HEK293 (cell line): ENCODE data around the gene PDSS2.

Experiments used
- CTCF ChIA-PET: fragments of 350-600 bp; formaldehyde crosslinking; extraction: SDS; loops from one replicate; lab custom pipeline; 2021; ENCODE audit warnings: antibody characterized with exemption; lab: Yijun Ruan, JAX
- POLR2A ChIA-PET: fragments of 300-600 bp; formaldehyde crosslinking; extraction: SDS; loops from one replicate; lab custom pipeline; 2020; ENCODE audit warnings: antibody characterized with exemption, inconsistent platforms; lab: Yijun Ruan, JAX
- H3K27ac ChIP-seq: fragments of 200-500 bp; sonication (Bioruptor generic); 2 replicates; pipeline ENCODE4 v1.5.1; 2014; ENCODE audit warnings: low read depth, low read length, control low read depth, inconsistent platforms; ENCODE audit errors: extremely low read depth
- H3K36me3 ChIP-seq, 2 experiments: fragments of 200-500 bp in 1 of 2; sonication (Bioruptor generic) in 1 of 2; 1 replicate in 1 of 2; 2 replicates in 1 of 2; pipeline ENCODE4 v1.5.1; 2014 to 2017; ENCODE audit warnings: inconsistent platforms in 2 of 2, low read length in 2 of 2; ENCODE audit not compliant: control insufficient read depth in 2 of 2, insufficient read depth in 1 of 2
- H3K4me1 ChIP-seq: fragments of 200-500 bp; sonication (Bioruptor generic); 2 replicates; pipeline ENCODE4 v1.5.1; 2014; ENCODE audit warnings: mild to moderate bottlenecking, low read length, inconsistent platforms; ENCODE audit not compliant: control insufficient read depth, insufficient read depth
- H3K4me3 ChIP-seq: 2 replicates; pipeline ENCODE4 v1.5.1; 2011; ENCODE audit warnings: low read depth, mild to moderate bottlenecking, control low read depth, low read length, moderate library complexity
- H3K9me3 ChIP-seq: fragments of 200-500 bp; sonication (Bioruptor generic); 2 replicates; pipeline ENCODE4 v1.5.1; 2014; ENCODE audit warnings: low read depth, low read length, inconsistent platforms; ENCODE audit not compliant: control insufficient read depth, insufficient read depth
- GLI4 ChIP-seq: fragments of 450-650 bp; formaldehyde crosslinking; IDR thresholded peaks from 2 replicates; pipeline ENCODE4 v1.5.1; 2016; ENCODE audit warnings: missing biosample characterization, missing genetic modification characterization
- HOXA7 ChIP-seq: sonication (generic); formaldehyde crosslinking; IDR thresholded peaks from 2 replicates; pipeline ENCODE4 v1.8.1; 2022; ENCODE audit warnings: missing genetic modification reagents, borderline replicate concordance
- KLF8 ChIP-seq: fragments of 450-650 bp; formaldehyde crosslinking; IDR thresholded peaks from 2 replicates; pipeline ENCODE4 v1.5.1; 2016; ENCODE audit warnings: missing biosample characterization, missing genetic modification characterization
- RBAK ChIP-seq: fragments of 450-650 bp; formaldehyde crosslinking; IDR thresholded peaks from 2 replicates; pipeline ENCODE4 v1.5.1; 2016; ENCODE audit warnings: missing biosample characterization, missing genetic modification characterization
- YY1 ChIP-seq: fragments of 450-650 bp; formaldehyde crosslinking; IDR thresholded peaks from 2 replicates; pipeline ENCODE4 v1.5.1; 2018; ENCODE audit warnings: missing biosample characterization, missing genetic modification characterization
- ZFP37 ChIP-seq: fragments of 450-650 bp; formaldehyde crosslinking; IDR thresholded peaks from 2 replicates; pipeline ENCODE4 v1.5.1; 2016; ENCODE audit warnings: missing biosample characterization, missing genetic modification characterization
- ZNF223 ChIP-seq: fragments of 450-650 bp; formaldehyde crosslinking; IDR thresholded peaks from 2 replicates; pipeline ENCODE4 v1.5.1; 2016; ENCODE audit warnings: missing biosample characterization, missing genetic modification characterization
- ZNF302 ChIP-seq: fragments of 450-650 bp; formaldehyde crosslinking; IDR thresholded peaks from 2 replicates; pipeline ENCODE4 v1.5.1; 2016; ENCODE audit warnings: missing biosample characterization, missing genetic modification characterization, low read depth
- ZNF324 ChIP-seq: fragments of 450-650 bp; formaldehyde crosslinking; IDR thresholded peaks from 2 replicates; pipeline ENCODE4 v1.5.1; 2016; ENCODE audit warnings: missing biosample characterization, missing genetic modification characterization
- ZNF404 ChIP-seq: fragments of 450-650 bp; formaldehyde crosslinking; IDR thresholded peaks from 2 replicates; pipeline ENCODE4 v1.5.1; 2017; ENCODE audit warnings: missing biosample characterization, missing genetic modification characterization
- ZNF623 ChIP-seq: fragments of 450-650 bp; formaldehyde crosslinking; IDR thresholded peaks from 2 replicates; pipeline ENCODE4 v1.5.1; 2016; ENCODE audit warnings: missing biosample characterization, missing genetic modification characterization
- ZNF626 ChIP-seq: fragments of 450-650 bp; sonication (Bioruptor Pico); formaldehyde crosslinking; IDR thresholded peaks from 2 replicates; pipeline ENCODE4 v1.5.1; 2018; ENCODE audit warnings: missing biosample characterization, missing genetic modification characterization, inconsistent platforms
- ZNF701 ChIP-seq: fragments of 450-650 bp; formaldehyde crosslinking; IDR thresholded peaks from 2 replicates; pipeline ENCODE4 v1.5.1; 2016; ENCODE audit warnings: missing biosample characterization, missing genetic modification characterization
- ZNF747 ChIP-seq: fragments of 450-650 bp; formaldehyde crosslinking; IDR thresholded peaks from 2 replicates; pipeline ENCODE4 v1.5.1; 2016; ENCODE audit warnings: missing biosample characterization, missing genetic modification characterization
- ZXDB ChIP-seq: fragments of 450-650 bp; formaldehyde crosslinking; IDR thresholded peaks from 2 replicates; pipeline ENCODE4 v1.5.1; 2016; ENCODE audit warnings: missing biosample characterization, missing genetic modification characterization
- TF ChIP-seq, protein P1 (sequence below): fragments of 450-650 bp; formaldehyde crosslinking; IDR thresholded peaks from 2 replicates; pipeline ENCODE4 v1.5.1; 2016; ENCODE audit warnings: missing biosample characterization, missing genetic modification characterization
- TF ChIP-seq, protein P2 (sequence below): fragments of 450-650 bp; formaldehyde crosslinking; IDR thresholded peaks from 2 replicates; pipeline ENCODE4 v1.5.1; 2016; ENCODE audit warnings: missing biosample characterization, missing genetic modification characterization
- TF ChIP-seq, protein P3 (sequence below): sonication (generic); formaldehyde crosslinking; IDR thresholded peaks from 2 replicates; pipeline ENCODE4 v1.8.1; 2022; ENCODE audit warnings: mild to moderate bottlenecking, moderate library complexity, missing genetic modification reagents
- TF ChIP-seq, protein P4 (sequence below): fragments of 450-650 bp; formaldehyde crosslinking; IDR thresholded peaks from 2 replicates; pipeline ENCODE4 v1.5.1; 2016; ENCODE audit warnings: missing biosample characterization, missing genetic modification characterization
- TF ChIP-seq, protein P5 (sequence below): fragments of 450-650 bp; formaldehyde crosslinking; IDR thresholded peaks from 2 replicates; pipeline ENCODE4 v1.5.1; 2017; ENCODE audit warnings: missing biosample characterization, missing genetic modification characterization
- TF ChIP-seq, protein P6 (sequence below): fragments of 450-650 bp; IDR thresholded peaks from 2 replicates; pipeline ENCODE4 v1.5.1; 2018; ENCODE audit warnings: missing biosample characterization, mild to moderate bottlenecking, missing genetic modification characterization
- TF ChIP-seq, protein P7 (sequence below): fragments of 450-650 bp; formaldehyde crosslinking; IDR thresholded peaks from 2 replicates; pipeline ENCODE4 v1.5.1; 2016; ENCODE audit warnings: missing biosample characterization, missing genetic modification characterization

The PDSS2 gene

DNA sequence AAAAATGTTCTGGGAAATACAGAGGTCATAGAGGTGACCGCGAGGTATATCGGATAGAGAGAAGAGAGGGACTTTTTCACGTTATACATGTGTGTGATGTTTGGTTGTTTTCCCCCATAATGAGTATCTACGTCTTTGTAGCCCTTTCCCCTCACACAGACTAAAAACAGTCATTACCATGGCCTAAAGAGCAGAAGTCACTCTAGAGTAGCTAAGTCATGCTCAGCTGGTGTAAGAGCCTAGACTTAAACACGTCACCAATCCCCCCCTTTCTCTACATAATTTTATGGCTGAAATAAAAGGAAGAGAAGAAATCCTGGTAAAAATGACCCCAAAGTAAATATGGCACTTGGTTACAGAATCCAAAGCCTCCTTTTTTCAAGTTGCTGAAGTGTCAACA lies 338.1 kb downstream of the PDSS2 start:
- CTCF ChIA-PET, result interaction anchor here (0.6 to 1.0 kb wide), 2 partner anchors 11 to 153 kb away, joined by 3 to 6 read pairs; no protein-coding TSS in a partner anchor

DNA sequence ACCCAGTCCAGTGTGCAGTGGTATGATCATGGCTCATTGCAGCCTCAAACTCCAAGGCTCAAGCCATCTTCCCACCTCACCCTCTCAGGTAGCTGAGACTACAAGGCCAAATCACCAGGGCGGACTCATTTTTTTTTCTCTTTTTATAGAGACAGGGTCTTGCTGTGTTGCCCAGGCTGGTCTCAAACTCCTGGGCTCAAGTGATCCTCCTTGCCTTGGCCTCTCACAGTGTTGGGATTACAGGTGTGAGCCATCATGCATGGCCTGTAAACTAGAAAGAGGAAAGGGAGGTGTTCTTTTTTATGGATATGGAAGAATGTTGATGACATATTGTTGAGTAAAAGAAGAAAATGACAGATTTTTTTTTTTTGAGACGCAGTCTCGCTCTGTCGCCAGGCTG lies 339.0 kb downstream of the PDSS2 start:
- ChIA-PET CTCF (interaction anchor here (0.5 to 0.7 kb wide), 4 partner anchors 93 to 583 kb away, joined by 3 to 5 read pairs (median 4); no protein-coding TSS in a partner anchor), POLR2A (no interaction called here)
- no peak overlapping the region for H3K4me3 ChIP-seq
- H3K4me1 ChIP-seq, result no peaks in the 10 kb centered on the region; the same call in 1 of the 2 replicates
- H3K27ac ChIP-seq, result no peak overlapping the region
- H3K9me3 ChIP-seq, result no peaks in the 10 kb centered on the region
- H3K36me3 ChIP-seq, result no peaks in the 10 kb centered on the region
- TF ChIP-seq, protein P1, sequence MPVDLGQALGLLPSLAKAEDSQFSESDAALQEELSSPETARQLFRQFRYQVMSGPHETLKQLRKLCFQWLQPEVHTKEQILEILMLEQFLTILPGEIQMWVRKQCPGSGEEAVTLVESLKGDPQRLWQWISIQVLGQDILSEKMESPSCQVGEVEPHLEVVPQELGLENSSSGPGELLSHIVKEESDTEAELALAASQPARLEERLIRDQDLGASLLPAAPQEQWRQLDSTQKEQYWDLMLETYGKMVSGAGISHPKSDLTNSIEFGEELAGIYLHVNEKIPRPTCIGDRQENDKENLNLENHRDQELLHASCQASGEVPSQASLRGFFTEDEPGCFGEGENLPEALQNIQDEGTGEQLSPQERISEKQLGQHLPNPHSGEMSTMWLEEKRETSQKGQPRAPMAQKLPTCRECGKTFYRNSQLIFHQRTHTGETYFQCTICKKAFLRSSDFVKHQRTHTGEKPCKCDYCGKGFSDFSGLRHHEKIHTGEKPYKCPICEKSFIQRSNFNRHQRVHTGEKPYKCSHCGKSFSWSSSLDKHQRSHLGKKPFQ (tag by site-specific recombination), result no peak
- TF ChIP-seq ZNF626 (tag by site-specific recombination) (no peak), ZNF701 (tag by site-specific recombination) (no peak), GLI4 (no peak), HOXA7 (no peak), ZNF404 (no peak), ZNF302 (tag by site-specific recombination) (no peak), YY1 (tag by site-specific recombination) (no peak), KLF8 (no peak)
- TF ChIP-seq, protein P2, sequence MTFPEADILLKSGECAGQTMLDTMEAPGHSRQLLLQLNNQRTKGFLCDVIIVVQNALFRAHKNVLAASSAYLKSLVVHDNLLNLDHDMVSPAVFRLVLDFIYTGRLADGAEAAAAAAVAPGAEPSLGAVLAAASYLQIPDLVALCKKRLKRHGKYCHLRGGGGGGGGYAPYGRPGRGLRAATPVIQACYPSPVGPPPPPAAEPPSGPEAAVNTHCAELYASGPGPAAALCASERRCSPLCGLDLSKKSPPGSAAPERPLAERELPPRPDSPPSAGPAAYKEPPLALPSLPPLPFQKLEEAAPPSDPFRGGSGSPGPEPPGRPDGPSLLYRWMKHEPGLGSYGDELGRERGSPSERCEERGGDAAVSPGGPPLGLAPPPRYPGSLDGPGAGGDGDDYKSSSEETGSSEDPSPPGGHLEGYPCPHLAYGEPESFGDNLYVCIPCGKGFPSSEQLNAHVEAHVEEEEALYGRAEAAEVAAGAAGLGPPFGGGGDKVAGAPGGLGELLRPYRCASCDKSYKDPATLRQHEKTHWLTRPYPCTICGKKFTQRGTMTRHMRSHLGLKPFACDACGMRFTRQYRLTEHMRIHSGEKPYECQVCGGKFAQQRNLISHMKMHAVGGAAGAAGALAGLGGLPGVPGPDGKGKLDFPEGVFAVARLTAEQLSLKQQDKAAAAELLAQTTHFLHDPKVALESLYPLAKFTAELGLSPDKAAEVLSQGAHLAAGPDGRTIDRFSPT (tag by site-specific recombination), result no peak
- TF ChIP-seq, protein P3, sequence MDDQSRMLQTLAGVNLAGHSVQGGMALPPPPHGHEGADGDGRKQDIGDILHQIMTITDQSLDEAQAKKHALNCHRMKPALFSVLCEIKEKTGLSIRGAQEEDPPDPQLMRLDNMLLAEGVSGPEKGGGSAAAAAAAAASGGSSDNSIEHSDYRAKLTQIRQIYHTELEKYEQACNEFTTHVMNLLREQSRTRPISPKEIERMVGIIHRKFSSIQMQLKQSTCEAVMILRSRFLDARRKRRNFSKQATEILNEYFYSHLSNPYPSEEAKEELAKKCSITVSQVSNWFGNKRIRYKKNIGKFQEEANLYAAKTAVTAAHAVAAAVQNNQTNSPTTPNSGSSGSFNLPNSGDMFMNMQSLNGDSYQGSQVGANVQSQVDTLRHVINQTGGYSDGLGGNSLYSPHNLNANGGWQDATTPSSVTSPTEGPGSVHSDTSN (CRISPR knock-in tag), result no peak

More for the DNA sequence above, 338.1 kb downstream of the PDSS2 start:
- Histone ChIP-seq H3K27ac (no peak overlapping the region), H3K36me3 (no peaks in the 10 kb centered on the region), H3K4me3 (no peak overlapping the region), H3K9me3 (no peaks in the 10 kb centered on the region), H3K4me1 (no peaks in the 10 kb centered on the region; the same call in 1 of the 2 replicates)
- POLR2A ChIA-PET, result interaction anchor here (0.6 kb wide), 1 partner anchor 17 kb away, joined by 3 read pairs; no protein-coding TSS in a partner anchor
- TF ChIP-seq ZNF747 (tag by site-specific recombination) (no peak), ZFP37 (no peak), ZXDB (tag by site-specific recombination) (no peak), ZNF623 (tag by site-specific recombination) (no peak), ZNF404 (no peak), ZNF223 (tag by site-specific recombination) (no peak), ZNF324 (no peak), RBAK (tag by site-specific recombination) (no peak), YY1 (tag by site-specific recombination) (no peak)
- TF ChIP-seq, protein P4, sequence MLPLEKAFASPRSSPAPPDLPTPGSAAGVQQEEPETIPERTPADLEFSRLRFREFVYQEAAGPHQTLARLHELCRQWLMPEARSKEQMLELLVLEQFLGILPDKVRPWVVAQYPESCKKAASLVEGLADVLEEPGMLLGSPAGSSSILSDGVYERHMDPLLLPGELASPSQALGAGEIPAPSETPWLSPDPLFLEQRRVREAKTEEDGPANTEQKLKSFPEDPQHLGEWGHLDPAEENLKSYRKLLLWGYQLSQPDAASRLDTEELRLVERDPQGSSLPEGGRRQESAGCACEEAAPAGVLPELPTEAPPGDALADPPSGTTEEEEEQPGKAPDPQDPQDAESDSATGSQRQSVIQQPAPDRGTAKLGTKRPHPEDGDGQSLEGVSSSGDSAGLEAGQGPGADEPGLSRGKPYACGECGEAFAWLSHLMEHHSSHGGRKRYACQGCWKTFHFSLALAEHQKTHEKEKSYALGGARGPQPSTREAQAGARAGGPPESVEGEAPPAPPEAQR (tag by site-specific recombination), result no peak
- TF ChIP-seq, protein P5, sequence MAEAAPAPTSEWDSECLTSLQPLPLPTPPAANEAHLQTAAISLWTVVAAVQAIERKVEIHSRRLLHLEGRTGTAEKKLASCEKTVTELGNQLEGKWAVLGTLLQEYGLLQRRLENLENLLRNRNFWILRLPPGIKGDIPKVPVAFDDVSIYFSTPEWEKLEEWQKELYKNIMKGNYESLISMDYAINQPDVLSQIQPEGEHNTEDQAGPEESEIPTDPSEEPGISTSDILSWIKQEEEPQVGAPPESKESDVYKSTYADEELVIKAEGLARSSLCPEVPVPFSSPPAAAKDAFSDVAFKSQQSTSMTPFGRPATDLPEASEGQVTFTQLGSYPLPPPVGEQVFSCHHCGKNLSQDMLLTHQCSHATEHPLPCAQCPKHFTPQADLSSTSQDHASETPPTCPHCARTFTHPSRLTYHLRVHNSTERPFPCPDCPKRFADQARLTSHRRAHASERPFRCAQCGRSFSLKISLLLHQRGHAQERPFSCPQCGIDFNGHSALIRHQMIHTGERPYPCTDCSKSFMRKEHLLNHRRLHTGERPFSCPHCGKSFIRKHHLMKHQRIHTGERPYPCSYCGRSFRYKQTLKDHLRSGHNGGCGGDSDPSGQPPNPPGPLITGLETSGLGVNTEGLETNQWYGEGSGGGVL (tag by site-specific recombination), result no peak
- TF ChIP-seq, protein P6, sequence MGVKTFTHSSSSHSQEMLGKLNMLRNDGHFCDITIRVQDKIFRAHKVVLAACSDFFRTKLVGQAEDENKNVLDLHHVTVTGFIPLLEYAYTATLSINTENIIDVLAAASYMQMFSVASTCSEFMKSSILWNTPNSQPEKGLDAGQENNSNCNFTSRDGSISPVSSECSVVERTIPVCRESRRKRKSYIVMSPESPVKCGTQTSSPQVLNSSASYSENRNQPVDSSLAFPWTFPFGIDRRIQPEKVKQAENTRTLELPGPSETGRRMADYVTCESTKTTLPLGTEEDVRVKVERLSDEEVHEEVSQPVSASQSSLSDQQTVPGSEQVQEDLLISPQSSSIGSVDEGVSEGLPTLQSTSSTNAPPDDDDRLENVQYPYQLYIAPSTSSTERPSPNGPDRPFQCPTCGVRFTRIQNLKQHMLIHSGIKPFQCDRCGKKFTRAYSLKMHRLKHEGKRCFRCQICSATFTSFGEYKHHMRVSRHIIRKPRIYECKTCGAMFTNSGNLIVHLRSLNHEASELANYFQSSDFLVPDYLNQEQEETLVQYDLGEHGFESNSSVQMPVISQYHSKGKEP (tag by site-specific recombination), result no peak
- TF ChIP-seq, protein P7, sequence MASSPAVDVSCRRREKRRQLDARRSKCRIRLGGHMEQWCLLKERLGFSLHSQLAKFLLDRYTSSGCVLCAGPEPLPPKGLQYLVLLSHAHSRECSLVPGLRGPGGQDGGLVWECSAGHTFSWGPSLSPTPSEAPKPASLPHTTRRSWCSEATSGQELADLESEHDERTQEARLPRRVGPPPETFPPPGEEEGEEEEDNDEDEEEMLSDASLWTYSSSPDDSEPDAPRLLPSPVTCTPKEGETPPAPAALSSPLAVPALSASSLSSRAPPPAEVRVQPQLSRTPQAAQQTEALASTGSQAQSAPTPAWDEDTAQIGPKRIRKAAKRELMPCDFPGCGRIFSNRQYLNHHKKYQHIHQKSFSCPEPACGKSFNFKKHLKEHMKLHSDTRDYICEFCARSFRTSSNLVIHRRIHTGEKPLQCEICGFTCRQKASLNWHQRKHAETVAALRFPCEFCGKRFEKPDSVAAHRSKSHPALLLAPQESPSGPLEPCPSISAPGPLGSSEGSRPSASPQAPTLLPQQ (tag by site-specific recombination), result no peak
